IMR-90 (cell line): ENCODE results near the gene IRS2. TPM values are rescaled to one million over a fixed set of nuclear protein-coding genes. Genes with fewer than 3 reads are reported as not detected.

Experiments used
- ATAC-seq: fragments of 200-7000 bp; cut with Tn5 transposase; 2 replicates; pipeline ENCODE4 v1.9.1; 2020; ENCODE audit warnings: low read depth, mild to moderate bottlenecking, moderate library complexity
- BruUV-seq: library from RNA; stranded (reverse); fragments of 400-500 nt; replicated peaks from 2 replicates; lab custom pipeline; 2021; lab: Mats Ljungman, UMichigan
- CTCF ChIA-PET: fragments of 300-600 bp; formaldehyde crosslinking; extraction: SDS; loops from one replicate; lab custom pipeline; 2021; ENCODE audit warnings: antibody characterized with exemption; lab: Yijun Ruan, JAX
- POLR2A ChIA-PET: fragments of 300-600 bp; sonication (Branson Sonifier 250); formaldehyde crosslinking; loops from one replicate; lab custom pipeline; 2022; ENCODE audit warnings: antibody characterized with exemption; ENCODE audit not compliant: unreplicated experiment; lab: Charles Lee
- DNase-seq: peaks from one replicate; pipeline ENCODE4 v3.0.0; 2013
- H2AFZ ChIP-seq: replicated peaks from 2 replicates; pipeline ENCODE3; 2013; ENCODE audit warnings: low read length, mild to moderate bottlenecking; ENCODE audit not compliant: poor library complexity
- H2AK5ac ChIP-seq: 2 replicates; pipeline ENCODE4 v1.6.1; 2013; ENCODE audit warnings: low read depth, low read length, inconsistent platforms
- H2AK9ac ChIP-seq: replicated peaks from 2 replicates; pipeline ENCODE3; 2013; ENCODE audit warnings: mild to moderate bottlenecking, low read depth, low read length, moderate library complexity; ENCODE audit not compliant: poor library complexity
- H2BK120ac ChIP-seq: 2 replicates; pipeline ENCODE4 v1.6.1; 2013; ENCODE audit warnings: low read depth, low read length, inconsistent platforms
- H2BK15ac ChIP-seq: 3 replicates; pipeline ENCODE4 v1.6.1; 2013; ENCODE audit warnings: low read depth, low read length, inconsistent platforms
- H2BK20ac ChIP-seq: 2 replicates; pipeline ENCODE4 v1.6.1; 2013; ENCODE audit warnings: low read depth, mild to moderate bottlenecking, inconsistent platforms, low read length, moderate library complexity
- H2BK5ac ChIP-seq: 2 replicates; pipeline ENCODE4 v1.6.1; 2013; ENCODE audit warnings: mild to moderate bottlenecking, low read depth, low read length, inconsistent platforms; ENCODE audit not compliant: poor library complexity, severe bottlenecking
- H3K14ac ChIP-seq: replicated peaks from 2 replicates; pipeline ENCODE4 v1.6.1; 2013; ENCODE audit warnings: low read depth, low read length, inconsistent platforms
- H3K18ac ChIP-seq: 2 replicates; pipeline ENCODE4 v1.6.1; 2013; ENCODE audit warnings: low read depth, low read length, control low read depth
- H3K23ac ChIP-seq: 2 replicates; pipeline ENCODE4 v1.6.1; 2013; ENCODE audit warnings: low read depth, low read length, inconsistent platforms
- H3K27ac ChIP-seq: 2 replicates; pipeline ENCODE4 v1.5.1; 2013; ENCODE audit warnings: mild to moderate bottlenecking, control low read depth, low read length; ENCODE audit not compliant: insufficient read depth
- H3K27me3 ChIP-seq: 2 replicates; pipeline ENCODE4 v1.6.1; 2013; ENCODE audit warnings: low read length; ENCODE audit not compliant: control insufficient read depth, insufficient read depth
- H3K36me3 ChIP-seq: 2 replicates; pipeline ENCODE4 v1.6.1; 2013; ENCODE audit warnings: low read length, mixed read lengths; ENCODE audit not compliant: control insufficient read depth, insufficient read depth
- H3K4ac ChIP-seq: 2 replicates; pipeline ENCODE4 v1.6.1; 2013; ENCODE audit warnings: low read depth, low read length, inconsistent platforms
- H3K4me1 ChIP-seq: 2 replicates; pipeline ENCODE4 v1.6.1; 2013; ENCODE audit warnings: low read length, mixed read lengths; ENCODE audit not compliant: control insufficient read depth, insufficient read depth
- H3K4me2 ChIP-seq: 2 replicates; pipeline ENCODE4 v1.6.1; 2013; ENCODE audit warnings: low read depth, mild to moderate bottlenecking, control low read depth, low read length, moderate library complexity
- H3K4me3 ChIP-seq: 2 replicates; pipeline ENCODE4 v1.5.1; 2013; ENCODE audit warnings: low read depth, mild to moderate bottlenecking, control low read depth, low read length, moderate library complexity; ENCODE audit not compliant: insufficient read depth
- H3K56ac ChIP-seq: 2 replicates; pipeline ENCODE4 v1.6.1; 2013; ENCODE audit warnings: low read length, inconsistent platforms; ENCODE audit not compliant: insufficient read depth; ENCODE audit errors: extremely low read depth
- H3K79me1 ChIP-seq, 2 experiments: 2 replicates each; pipeline ENCODE4 v1.6.1; 2013; ENCODE audit warnings: low read length in 2 of 2, inconsistent platforms in 1 of 2, low read depth in 1 of 2
- H3K9ac ChIP-seq: 2 replicates; pipeline ENCODE4 v1.6.1; 2013; ENCODE audit warnings: low read depth, low read length, control low read depth
- H3K9me1 ChIP-seq: 2 replicates; pipeline ENCODE4 v1.6.1; 2013; ENCODE audit warnings: low read length, inconsistent platforms; ENCODE audit not compliant: insufficient read depth
- H3K9me3 ChIP-seq: 2 replicates; pipeline ENCODE4 v1.6.1; 2013; ENCODE audit warnings: low read length; ENCODE audit not compliant: control insufficient read depth, insufficient read depth
- H4K20me1 ChIP-seq: 2 replicates; pipeline ENCODE4 v1.6.1; 2013; ENCODE audit warnings: low read length, inconsistent platforms; ENCODE audit not compliant: insufficient read depth
- H4K5ac ChIP-seq: 2 replicates; pipeline ENCODE4 v1.6.1; 2013; ENCODE audit warnings: mild to moderate bottlenecking, low read depth, low read length, control low read depth
- H4K8ac ChIP-seq, 2 experiments: 2 replicates each; pipeline ENCODE4 v1.6.1; 2013; ENCODE audit warnings: low read depth in 2 of 2, low read length in 2 of 2, control low read depth in 1 of 2, inconsistent platforms in 1 of 2
- H4K91ac ChIP-seq: 2 replicates; pipeline ENCODE4 v1.6.1; 2013; ENCODE audit warnings: low read depth, low read length, inconsistent platforms; ENCODE audit not compliant: insufficient read depth
- CEBPB ChIP-seq: IDR thresholded peaks from 2 replicates; pipeline ENCODE4 v1.6.1; 2012; ENCODE audit warnings: low read depth, low read length, improper control_type of control experiment
- CTCF ChIP-seq: conservative IDR thresholded peaks from 2 replicates; pipeline ENCODE4 v1.5.1; 2012; ENCODE audit warnings: mild to moderate bottlenecking, low read depth, low read length, improper control_type of control experiment
- ELK1 ChIP-seq: fragments of 150-350 bp; IDR thresholded peaks from 2 replicates; pipeline ENCODE4 v1.6.1; 2016; ENCODE audit warnings: low read depth, mild to moderate bottlenecking, low read length, moderate library complexity, borderline replicate concordance
- FOS ChIP-seq: fragments of 150-350 bp; IDR thresholded peaks from 2 replicates; pipeline ENCODE4 v1.6.1; 2016; ENCODE audit warnings: low read depth, low read length
- MAFK ChIP-seq: IDR thresholded peaks from 2 replicates; pipeline ENCODE4 v1.6.1; 2012; ENCODE audit warnings: low read depth, low read length, improper control_type of control experiment
- MAZ ChIP-seq: IDR thresholded peaks from 2 replicates; pipeline ENCODE4 v1.6.1; 2012; ENCODE audit warnings: low read depth, mild to moderate bottlenecking, low read length, improper control_type of control experiment, moderate library complexity, borderline replicate concordance
- MXI1 ChIP-seq: IDR thresholded peaks from 2 replicates; pipeline ENCODE4 v1.6.1; 2012; ENCODE audit warnings: low read depth, mild to moderate bottlenecking, low read length, moderate library complexity, borderline replicate concordance
- NFE2L2 ChIP-seq: fragments of 150-350 bp; IDR thresholded peaks from 2 replicates; pipeline ENCODE4 v1.6.1; 2016; ENCODE audit warnings: low read depth, mild to moderate bottlenecking, low read length
- POLR2A ChIP-seq: IDR thresholded peaks from 2 replicates; pipeline ENCODE4 v1.6.1; 2012; ENCODE audit warnings: mild to moderate bottlenecking, low read depth, low read length
- RAD21 ChIP-seq: IDR thresholded peaks from 2 replicates; pipeline ENCODE4 v1.6.1; 2012; ENCODE audit warnings: low read length, improper control_type of control experiment
- SMC3 ChIP-seq: fragments of 150-350 bp; IDR thresholded peaks from 2 replicates; pipeline ENCODE4 v1.6.1; 2016; ENCODE audit warnings: low read depth, mild to moderate bottlenecking, antibody characterized with exemption, low read length, moderate library complexity
- USF2 ChIP-seq: fragments of 150-350 bp; IDR thresholded peaks from 2 replicates; pipeline ENCODE4 v1.6.1; 2017; ENCODE audit warnings: mild to moderate bottlenecking, antibody characterized with exemption, low read length, low read depth
- WGBS, 2 experiments: methylation state at CpG; one replicate each; pipeline versions ENCODE4 v1.1.5 to v1.1.7; 2013; ENCODE audit warnings: missing lambda C conversion rate in 2 of 2; ENCODE audit not compliant: insufficient read length in 1 of 2; ENCODE audit errors: extremely low coverage in 2 of 2; 5-methylcytosine and 5-hydroxymethylcytosine counted together
- dilution Hi-C: fragments of 300-500 bp; cut with HindIII; formaldehyde crosslinking; loops from one replicate; pipeline ENCODE4 v1.14.3; 2018; ENCODE audit warnings: low sequenced_read_pairs; ENCODE audit not compliant: unreplicated experiment
- in situ Hi-C: fragments of 300-500 bp; cut with MboI; formaldehyde crosslinking; loops from 3 replicates; pipeline ENCODE4 v1.14.3; 2019; ENCODE audit warnings: low sequenced_read_pairs, inconsistent platforms, mixed read lengths
- intact Hi-C: fragments of 100-400 bp; cut with micrococcal nuclease; formaldehyde crosslinking; loops from 2 replicates; pipeline ENCODE4 v1.10.0; 2022
- polyA plus RNA-seq, 3 experiments: library from polyadenylated mRNA; depleted of rRNA; stranded (reverse); fragments of >200 nt; gene quantifications; 2 replicates each; pipeline ENCODE4 v1.2.3, GENCODE V29; 2012; ENCODE audit warnings: low replicate concordance in 1 of 3
- total RNA-seq: library from RNA; depleted of rRNA; stranded (reverse); fragments of >200 nt; gene quantifications from 2 replicates; pipeline ENCODE4 v1.2.3, GENCODE V29; 2012

The IRS2 gene
- total and polyA plus RNA-seq, 2 of the 4 experiments (the other 2 are of a cell fraction), result 0.36 to 1.4 TPM

- no peak for TF ChIP-seq USF2
These were observed 4.9 kb downstream of the IRS2 start (continued) for GRCh38 chr13:109781384-109782065.

- Histone ChIP-seq H3K27me3 (no peaks in the 10 kb centered on the region), H2AK9ac (peak overlapping the region; percentile 34), H2AFZ (no peak overlapping the region), H3K9me1 (peaks cover 3% of the 10 kb centered on the region; the same call in 1 of the 2 replicates), H2AK5ac (no peak overlapping the region), H3K9ac (no peak overlapping the region), H4K8ac (peak overlapping the region in 1 of 2 experiments; percentile 37; a peak in 1 of 4 replicates), H3K4ac (no peak overlapping the region; the same call in 1 of the 2 replicates), H4K20me1 (peaks cover 54% of the 10 kb centered on the region), H3K4me2 (peak overlapping the region; percentile 81), H3K36me3 (peaks cover 28% of the 10 kb centered on the region), H2BK5ac (no peak overlapping the region), H4K5ac (no peak overlapping the region), H3K18ac (no peak overlapping the region), H3K56ac (no peak overlapping the region), H3K4me3 (peak overlapping the region; percentile 18; the same call in 1 of the 2 replicates), H2BK120ac (no peak overlapping the region), H3K27ac (no peak overlapping the region), H2BK15ac (no peak overlapping the region), H3K14ac (peak overlapping the region; percentile 18; the same call in 1 of the 2 replicates), H3K9me3 (no peaks in the 10 kb centered on the region), H2BK20ac (no peak overlapping the region), H3K79me1 (peaks cover 23 to 39% of the 10 kb centered on the region in 2 experiments; a peak in 3 of 4 replicates), H3K4me1 (peaks cover 18% of the 10 kb centered on the region), H3K23ac (peak overlapping the region; percentile 71), H4K91ac (no peak overlapping the region)
- intact Hi-C loops, result loop anchor here (2.0 kb wide), 1 partner anchor 524 kb away; no protein-coding TSS in a partner anchor
- dilution Hi-C loops, result loop anchor here (25.0 kb wide), 1 partner anchor 331 kb away; no protein-coding TSS in a partner anchor
- no TSS peak for BruUV-seq
- WGBS, 2 experiments, result 71% methylated on average over 7 of the region's 11 CpGs; no CpG with 5 or more reads in 1 of the 2 experiments
- DNase-seq (no peak), ATAC-seq (no peak)
- ChIA-PET POLR2A (no interaction called here), CTCF (interaction anchor here (1.1 kb wide), 1 partner anchor 819 kb away, joined by 3 read pairs; no protein-coding TSS in a partner anchor)
- in situ Hi-C loops, result no loop called here
- TF ChIP-seq POLR2A (no peak), MAFK (no peak), ELK1 (no peak), CTCF (no peak), CEBPB (no peak), RAD21 (no peak), MAZ (no peak), SMC3 (no peak), NFE2L2 (no peak), MXI1 (no peak), FOS (no peak)
These were observed 5.5 kb downstream of the IRS2 start for GRCh38 chr13:109780845-109781383.
